ENCODE data around the gene CCDC69. TPM values are rescaled to one million over a fixed set of nuclear protein-coding genes. Genes with fewer than 3 reads are reported as not detected.

The CCDC69 gene
- total and polyA plus RNA-seq, 3 donors from 2014 or later: 37.6 to 65.3 (median 40.8) TPM

DNA sequence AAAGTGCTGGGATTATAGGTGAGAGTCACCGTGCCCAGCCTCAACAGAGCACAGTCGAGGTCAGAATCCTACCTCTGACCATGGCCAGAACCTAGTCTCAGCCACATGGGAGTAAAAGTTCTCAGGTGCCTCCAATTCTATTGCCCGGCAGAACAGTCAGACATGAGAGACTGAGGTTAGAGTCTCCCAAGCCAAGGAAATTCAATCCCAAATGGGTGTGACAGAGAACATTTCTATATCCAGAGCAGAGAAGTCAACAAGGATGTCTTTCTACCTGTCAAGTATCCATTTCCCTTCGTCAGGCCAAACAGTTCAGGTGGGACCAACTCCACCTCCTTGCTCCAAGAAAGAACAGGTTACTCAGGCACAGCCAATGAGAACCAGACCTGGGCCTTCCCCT, 76.9 kb downstream of the CCDC69 start:
- TF ChIP-seq POLR2A (IDR thresholded peaks at IDR 0.05) (no peak), CTCF (IDR thresholded peaks at IDR 0.05) (no peak)
- Histone ChIP-seq H3K4me1 (peaks cover 29% of the 10 kb centered on the region), H3K4me3 (no peak overlapping the region), H3K27ac (no peak overlapping the region), H3K36me3 (ENCODE audit: low read depth, missing control alignments) (no peaks in the 10 kb centered on the region), H3K9me3 (no peaks in the 10 kb centered on the region), H3K27me3 (no peaks in the 10 kb centered on the region)
- WGBS, 2 donors: 98 to 100% methylated on average over 4 of the region's 4 CpGs
- DNase-seq: no peak
- intact Hi-C loops (cut with DNase I; ENCODE audit: low total_unique reads): no loop called here

DNA sequence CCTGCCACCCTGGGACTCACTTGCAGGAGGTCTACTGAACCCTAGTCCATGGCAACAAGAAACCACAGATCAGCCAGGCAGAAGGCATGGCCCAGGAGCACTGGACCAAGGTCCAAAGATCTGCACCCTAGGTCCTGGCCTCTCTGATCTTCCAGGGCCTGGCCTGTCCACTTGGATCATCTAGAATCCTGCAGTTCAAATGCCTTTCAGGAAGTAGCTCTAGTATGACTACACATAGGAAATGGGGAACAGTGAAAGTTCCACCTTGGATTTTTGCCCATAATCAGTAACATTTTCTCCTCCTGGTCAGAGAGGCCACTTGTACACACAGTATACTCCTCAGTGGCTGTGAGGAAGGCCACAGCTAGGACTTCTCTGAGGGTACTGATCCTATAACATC, 77.8 kb downstream of the CCDC69 start:
- no peak for DNase-seq
- H3K9me3 ChIP-seq: no peaks in the 10 kb centered on the region
- no peaks in the 10 kb centered on the region for H3K27me3 ChIP-seq
- no peaks in the 10 kb centered on the region for H3K36me3 ChIP-seq (ENCODE audit: low read depth, missing control alignments)
- TF ChIP-seq CTCF (IDR thresholded peaks at IDR 0.05) (no peak), POLR2A (IDR thresholded peaks at IDR 0.05) (no peak)
- peaks cover 29% of the 10 kb centered on the region for H3K4me1 ChIP-seq
- no peak overlapping the region for H3K4me3 ChIP-seq
- H3K27ac ChIP-seq: no peak overlapping the region
- intact Hi-C loops (cut with DNase I; ENCODE audit: low total_unique reads): no loop called here

DNA sequence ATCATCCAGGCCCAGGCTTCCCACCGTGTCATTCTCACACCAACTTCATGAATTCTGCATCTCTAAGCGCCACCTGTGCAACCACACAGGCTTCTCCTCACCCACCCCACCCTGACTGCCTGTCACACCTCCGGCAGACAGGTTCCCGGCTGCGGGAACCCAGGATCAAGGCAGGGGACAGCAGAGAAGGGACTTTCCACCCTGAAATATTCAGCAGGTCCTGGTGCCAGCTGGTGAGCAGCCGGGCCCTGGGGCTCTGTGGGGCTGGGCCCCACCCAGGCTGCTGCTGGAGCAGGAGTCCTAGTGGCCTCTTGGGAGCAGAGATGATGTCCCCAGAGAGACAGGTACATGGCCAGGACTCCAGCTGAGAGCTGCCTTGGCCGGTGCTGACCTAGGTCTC, 79.0 kb downstream of the CCDC69 start:
- Histone ChIP-seq H3K4me1 (peaks cover 23% of the 10 kb centered on the region), H3K9me3 (no peaks in the 10 kb centered on the region), H3K4me3 (no peak overlapping the region), H3K27ac (no peak overlapping the region), H3K36me3 (ENCODE audit: low read depth, missing control alignments) (no peaks in the 10 kb centered on the region), H3K27me3 (no peaks in the 10 kb centered on the region)
- no peak for TF ChIP-seq POLR2A (IDR thresholded peaks at IDR 0.05)
- no peak for TF ChIP-seq CTCF (IDR thresholded peaks at IDR 0.05)
- WGBS, 2 donors: 78 to 86% methylated on average over 7 of the region's 7 CpGs
- no peak for DNase-seq
- intact Hi-C loops (cut with DNase I; ENCODE audit: low total_unique reads): no loop called here

- Histone ChIP-seq H3K27me3 (no peaks in the 10 kb centered on the region), H3K27ac (no peak overlapping the region), H3K4me3 (no peak overlapping the region), H3K36me3 (ENCODE audit: low read depth, missing control alignments) (no peaks in the 10 kb centered on the region), H3K9me3 (no peaks in the 10 kb centered on the region), H3K4me1 (peaks cover 22% of the 10 kb centered on the region)
- TF ChIP-seq CTCF (IDR thresholded peaks at IDR 0.05): no peak
- no peak for TF ChIP-seq POLR2A (IDR thresholded peaks at IDR 0.05)
- no peak for DNase-seq
- intact Hi-C loops (cut with DNase I; ENCODE audit: low total_unique reads): no loop called here
- 70 to 79% methylated on average over 6 of the region's 6 CpGs for WGBS, 2 donors
These were observed 79.6 kb downstream of the CCDC69 start for GRCh38 chr5:151144275-151144674.

DNA sequence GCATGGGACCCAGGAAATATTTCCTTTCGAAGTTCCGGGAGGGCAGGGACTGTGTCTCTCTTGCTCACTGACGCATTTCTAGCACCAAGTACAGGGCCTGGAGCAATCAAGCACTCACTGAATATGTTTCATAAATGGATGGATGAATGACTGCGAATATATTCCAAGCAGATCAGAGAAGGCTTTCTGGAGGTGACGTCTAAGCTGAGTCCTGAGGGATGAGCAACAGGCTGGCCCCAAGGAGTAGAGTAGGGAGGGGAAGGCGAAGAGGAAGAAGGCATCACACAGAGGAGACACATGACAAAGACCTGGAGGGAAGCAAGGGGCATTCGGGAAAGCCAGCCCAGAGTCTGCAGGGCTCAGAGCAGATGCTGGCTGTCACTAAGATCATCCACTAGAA, 80.2 kb downstream of the CCDC69 start:
- TF ChIP-seq POLR2A (IDR thresholded peaks at IDR 0.05): no peak
- 76 to 86% methylated on average over 7 of the region's 7 CpGs for WGBS, 2 donors
- H3K9me3 ChIP-seq: no peaks in the 10 kb centered on the region
- intact Hi-C loops (cut with DNase I; ENCODE audit: low total_unique reads): no loop called here
- no peak for DNase-seq
- no peak overlapping the region for H3K27ac ChIP-seq
- H3K27me3 ChIP-seq: no peaks in the 10 kb centered on the region
- H3K4me3 ChIP-seq: no peak overlapping the region
- peaks cover 22% of the 10 kb centered on the region for H3K4me1 ChIP-seq
- no peaks in the 10 kb centered on the region for H3K36me3 ChIP-seq (ENCODE audit: low read depth, missing control alignments)
